ENCODE results near the gene IGSF22.

DNA sequence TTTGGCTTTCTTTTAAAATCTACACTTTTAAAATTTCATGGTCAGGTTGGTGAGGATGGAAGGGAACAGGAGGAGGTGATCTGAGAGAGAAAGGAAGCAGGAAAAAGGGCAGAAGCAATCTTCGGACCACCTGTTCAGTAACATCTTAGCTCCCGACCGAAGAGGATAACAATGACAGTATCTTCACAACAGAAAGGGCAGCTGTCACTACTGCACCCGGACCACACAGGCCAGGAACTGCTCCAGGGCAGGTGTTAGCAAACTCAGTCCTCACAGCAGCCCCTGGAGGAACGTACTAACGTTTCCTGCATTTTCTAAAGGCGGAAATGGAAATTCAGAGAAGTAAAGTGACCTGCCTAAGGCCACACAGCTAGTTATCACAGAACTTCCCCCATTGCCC, 48.8 kb upstream of the IGSF22 start:
- TF ChIP-seq, protein P1, sequence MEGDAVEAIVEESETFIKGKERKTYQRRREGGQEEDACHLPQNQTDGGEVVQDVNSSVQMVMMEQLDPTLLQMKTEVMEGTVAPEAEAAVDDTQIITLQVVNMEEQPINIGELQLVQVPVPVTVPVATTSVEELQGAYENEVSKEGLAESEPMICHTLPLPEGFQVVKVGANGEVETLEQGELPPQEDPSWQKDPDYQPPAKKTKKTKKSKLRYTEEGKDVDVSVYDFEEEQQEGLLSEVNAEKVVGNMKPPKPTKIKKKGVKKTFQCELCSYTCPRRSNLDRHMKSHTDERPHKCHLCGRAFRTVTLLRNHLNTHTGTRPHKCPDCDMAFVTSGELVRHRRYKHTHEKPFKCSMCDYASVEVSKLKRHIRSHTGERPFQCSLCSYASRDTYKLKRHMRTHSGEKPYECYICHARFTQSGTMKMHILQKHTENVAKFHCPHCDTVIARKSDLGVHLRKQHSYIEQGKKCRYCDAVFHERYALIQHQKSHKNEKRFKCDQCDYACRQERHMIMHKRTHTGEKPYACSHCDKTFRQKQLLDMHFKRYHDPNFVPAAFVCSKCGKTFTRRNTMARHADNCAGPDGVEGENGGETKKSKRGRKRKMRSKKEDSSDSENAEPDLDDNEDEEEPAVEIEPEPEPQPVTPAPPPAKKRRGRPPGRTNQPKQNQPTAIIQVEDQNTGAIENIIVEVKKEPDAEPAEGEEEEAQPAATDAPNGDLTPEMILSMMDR (IDR thresholded peaks at IDR 0.05) = no peak
- TF ChIP-seq POLR2A (IDR thresholded peaks at IDR 0.05) = no peak
